Neural cell (in vitro differentiated cells): Measurements from ENCODE around the gene PGLYRP4. TPM values are rescaled to one million over a fixed set of nuclear protein-coding genes. Genes with fewer than 3 reads are reported as not detected.
"Not testable (repeated sequence)": the region's sequence is repeated elsewhere in the genome, so short reads cannot be mapped to it uniquely, and the experiment has no call there.

ENCODE experiments used
- H2AFZ ChIP-seq: fragments of 200-600, 300-800 bp; sonication (generic), shearing (Covaris generic); 2 replicates; pipeline ENCODE4 v1.6.0; 2014; ENCODE audit warnings: low read depth, mild to moderate bottlenecking, antibody characterized with exemption, low read length, moderate library complexity
- H3F3A ChIP-seq: fragments of 200-600 bp; shearing (Covaris generic); 2 replicates; pipeline ENCODE4 v1.6.1; 2016; ENCODE audit warnings: mild to moderate bottlenecking, moderate library complexity, mixed read lengths, antibody characterized with exemption, low read length; ENCODE audit not compliant: insufficient read depth, poor library complexity, severe bottlenecking
- H3K27ac ChIP-seq: fragments of 200-600, 300-800 bp; sonication (generic), shearing (Covaris generic); 2 replicates; pipeline ENCODE4 v1.5.1; 2014; ENCODE audit warnings: mild to moderate bottlenecking, low read length, moderate library complexity
- H3K27me3 ChIP-seq: fragments of 300-800, 200-600 bp; sonication (generic), shearing (Covaris generic); 2 replicates; pipeline ENCODE4 v1.6.0; 2014; ENCODE audit warnings: mild to moderate bottlenecking, low read depth, low read length, moderate library complexity; ENCODE audit not compliant: insufficient read depth
- H3K36me3 ChIP-seq: fragments of 300-800, 200-600 bp; sonication (generic), shearing (Covaris generic); 2 replicates; pipeline ENCODE4 v1.5.1; 2014; ENCODE audit warnings: mild to moderate bottlenecking, antibody characterized with exemption, low read length, moderate library complexity; ENCODE audit not compliant: insufficient read depth
- H3K4me2 ChIP-seq: fragments of 300-800, 200-600 bp; sonication (generic), shearing (Covaris generic); 2 replicates; pipeline ENCODE4 v1.6.0; 2014; ENCODE audit warnings: mild to moderate bottlenecking, low read length
- H3K4me3 ChIP-seq: fragments of 300-800, 200-600 bp; sonication (generic), shearing (Covaris generic); 2 replicates; pipeline ENCODE4 v1.5.1; 2014; ENCODE audit warnings: mild to moderate bottlenecking, low read length, moderate library complexity
- H3K79me2 ChIP-seq: fragments of 200-600 bp; shearing (Covaris generic); replicated peaks from 2 replicates; pipeline ENCODE4 v1.6.0; 2014; ENCODE audit warnings: mild to moderate bottlenecking, low read length, moderate library complexity; ENCODE audit not compliant: insufficient read depth
- H3K9ac ChIP-seq: fragments of 300-800, 200-600 bp; sonication (generic), shearing (Covaris generic); 2 replicates; pipeline ENCODE4 v1.6.1; 2016; ENCODE audit warnings: mild to moderate bottlenecking, low read length, mixed read lengths
- H3K9me2 ChIP-seq: fragments of 200-600 bp; shearing (Covaris generic); 2 replicates; pipeline ENCODE4 v1.6.1; 2016; ENCODE audit warnings: mild to moderate bottlenecking, low read length, mixed read lengths; ENCODE audit not compliant: insufficient read depth
- H3K9me3 ChIP-seq: fragments of 200-600, 300-800 bp; sonication (generic), shearing (Covaris generic); 2 replicates; pipeline ENCODE4 v1.6.1; 2016; ENCODE audit warnings: mild to moderate bottlenecking, mixed run types, low read length, moderate library complexity, mixed read lengths
- H4K20me1 ChIP-seq: fragments of 200-600 bp; shearing (Covaris generic); 2 replicates; pipeline ENCODE4 v1.6.1; 2016; ENCODE audit warnings: mild to moderate bottlenecking, mixed run types; ENCODE audit not compliant: insufficient read depth
- CTCF ChIP-seq: fragments of 450-650 bp; IDR thresholded peaks from 2 replicates; pipeline ENCODE4 v1.5.1; 2014; ENCODE audit warnings: antibody characterized with exemption, mild to moderate bottlenecking, moderate library complexity; ENCODE audit not compliant: poor library complexity, severe bottlenecking
- EP300 ChIP-seq: fragments of 450-650 bp; conservative IDR thresholded peaks from 2 replicates; pipeline ENCODE4 v1.6.1; 2014; ENCODE audit warnings: antibody characterized with exemption, mild to moderate bottlenecking, moderate library complexity; ENCODE audit not compliant: poor library complexity, severe bottlenecking
- EZH2 ChIP-seq: fragments of 200-600, 300-800 bp; shearing (Covaris generic), sonication (generic); IDR thresholded peaks from 2 replicates; pipeline ENCODE4 v1.6.1; 2014; ENCODE audit warnings: antibody characterized with exemption, low read length, borderline replicate concordance, mild to moderate bottlenecking; ENCODE audit not compliant: insufficient read depth, poor library complexity, severe bottlenecking
- MXI1 ChIP-seq: fragments of 450-650 bp; conservative IDR thresholded peaks from 2 replicates; pipeline ENCODE4 v1.6.1; 2014; ENCODE audit warnings: antibody characterized with exemption, mild to moderate bottlenecking; ENCODE audit not compliant: poor library complexity, severe bottlenecking
- POLR2AphosphoS5 ChIP-seq: IDR thresholded peaks from 2 replicates; pipeline ENCODE4 v1.6.1; 2012
- RAD21 ChIP-seq: fragments of 450-650 bp; conservative IDR thresholded peaks from 2 replicates; pipeline ENCODE4 v1.6.1; 2014; ENCODE audit warnings: antibody characterized with exemption, mild to moderate bottlenecking, moderate library complexity
- REST ChIP-seq: IDR thresholded peaks from 2 replicates; pipeline ENCODE4 v1.6.1; 2012; ENCODE audit warnings: borderline replicate concordance
- SMC3 ChIP-seq: fragments of 450-650 bp; conservative IDR thresholded peaks from 2 replicates; pipeline ENCODE4 v1.6.1; 2014; ENCODE audit warnings: antibody characterized with exemption, mild to moderate bottlenecking, moderate library complexity; ENCODE audit not compliant: poor library complexity
- TAF1 ChIP-seq: IDR thresholded peaks from 2 replicates; pipeline ENCODE4 v1.6.1; 2012; ENCODE audit warnings: low read depth
- polyA plus RNA-seq: library from polyadenylated mRNA; depleted of rRNA; stranded (reverse); fragments of >200 nt; gene quantifications from 2 replicates; pipeline ENCODE4 v1.2.3, GENCODE V29; 2014

Gene PGLYRP4
- polyA plus RNA-seq, 1 donor from 2014 or later, result not detected

- H4K20me1 ChIP-seq, result no peaks in the 10 kb centered on the region
- no peak overlapping the region for H3K4me2 ChIP-seq
These were observed 785 bp downstream of the PGLYRP4 start for GRCh38 chr1:153347856-153348255.

GRCh38 chr1:153347049-153347448 is 1.6 kb downstream of the PGLYRP4 start:
- H3K27ac ChIP-seq, H3K9ac ChIP-seq, H4K20me1 ChIP-seq, H3K27me3 ChIP-seq, H3K4me3 ChIP-seq, H3K9me3 ChIP-seq, H2AFZ ChIP-seq, H3K9me2 ChIP-seq, H3K36me3 ChIP-seq, H3F3A ChIP-seq, H3K79me2 ChIP-seq, H3K4me2 ChIP-seq: not testable (repeated sequence)

More at GRCh38 chr1:153347856-153348255, 785 bp downstream of the PGLYRP4 start:
- Histone ChIP-seq H2AFZ (no peak overlapping the region), H3K79me2 (no peaks in the 10 kb centered on the region), H3K4me3 (no peak overlapping the region), H3K9ac (no peak overlapping the region), H3K27ac (no peak overlapping the region), H3F3A (no peaks in the 10 kb centered on the region), H3K36me3 (no peaks in the 10 kb centered on the region), H3K27me3 (no peaks in the 10 kb centered on the region), H3K9me2 (no peaks in the 10 kb centered on the region), H3K9me3 (no peaks in the 10 kb centered on the region)
- no peak for TF ChIP-seq EP300
- no peak for TF ChIP-seq REST
- TF ChIP-seq RAD21, result no peak
- no peak for TF ChIP-seq CTCF
- no peak for TF ChIP-seq MXI1
- TF ChIP-seq TAF1, result no peak
- TF ChIP-seq POLR2AphosphoS5, result no peak
- no peak for TF ChIP-seq EZH2
- no peak for TF ChIP-seq SMC3

- Histone ChIP-seq H3K36me3 (no peaks in the 10 kb centered on the region), H3K4me3 (no peak overlapping the region), H3K27ac (no peak overlapping the region), H4K20me1 (no peaks in the 10 kb centered on the region), H2AFZ (no peak overlapping the region), H3K9me3 (no peaks in the 10 kb centered on the region), H3F3A (no peaks in the 10 kb centered on the region), H3K27me3 (no peaks in the 10 kb centered on the region), H3K4me2 (no peak overlapping the region), H3K79me2 (no peaks in the 10 kb centered on the region), H3K9ac (no peak overlapping the region), H3K9me2 (no peaks in the 10 kb centered on the region)
- TF ChIP-seq EZH2, result no peak
- no peak for TF ChIP-seq SMC3
- no peak for TF ChIP-seq POLR2AphosphoS5
- no peak for TF ChIP-seq REST
- no peak for TF ChIP-seq RAD21
- TF ChIP-seq CTCF, result no peak
- TF ChIP-seq EP300, result no peak
- TF ChIP-seq MXI1, result no peak
- no peak for TF ChIP-seq TAF1
These were observed 2.4 kb downstream of the PGLYRP4 start for GRCh38 chr1:153346077-153346723.
